ENCODE measurements around the gene LATS1. TPM values are rescaled to one million over a fixed set of nuclear protein-coding genes. Genes with fewer than 3 reads are reported as not detected.

The LATS1 gene
- total and polyA plus RNA-seq, 2 of the 8 experiments (the other 6 are each of a cell fraction or from before 2014, with no cell fraction given): 8.9 to 21.7 TPM

DNA sequence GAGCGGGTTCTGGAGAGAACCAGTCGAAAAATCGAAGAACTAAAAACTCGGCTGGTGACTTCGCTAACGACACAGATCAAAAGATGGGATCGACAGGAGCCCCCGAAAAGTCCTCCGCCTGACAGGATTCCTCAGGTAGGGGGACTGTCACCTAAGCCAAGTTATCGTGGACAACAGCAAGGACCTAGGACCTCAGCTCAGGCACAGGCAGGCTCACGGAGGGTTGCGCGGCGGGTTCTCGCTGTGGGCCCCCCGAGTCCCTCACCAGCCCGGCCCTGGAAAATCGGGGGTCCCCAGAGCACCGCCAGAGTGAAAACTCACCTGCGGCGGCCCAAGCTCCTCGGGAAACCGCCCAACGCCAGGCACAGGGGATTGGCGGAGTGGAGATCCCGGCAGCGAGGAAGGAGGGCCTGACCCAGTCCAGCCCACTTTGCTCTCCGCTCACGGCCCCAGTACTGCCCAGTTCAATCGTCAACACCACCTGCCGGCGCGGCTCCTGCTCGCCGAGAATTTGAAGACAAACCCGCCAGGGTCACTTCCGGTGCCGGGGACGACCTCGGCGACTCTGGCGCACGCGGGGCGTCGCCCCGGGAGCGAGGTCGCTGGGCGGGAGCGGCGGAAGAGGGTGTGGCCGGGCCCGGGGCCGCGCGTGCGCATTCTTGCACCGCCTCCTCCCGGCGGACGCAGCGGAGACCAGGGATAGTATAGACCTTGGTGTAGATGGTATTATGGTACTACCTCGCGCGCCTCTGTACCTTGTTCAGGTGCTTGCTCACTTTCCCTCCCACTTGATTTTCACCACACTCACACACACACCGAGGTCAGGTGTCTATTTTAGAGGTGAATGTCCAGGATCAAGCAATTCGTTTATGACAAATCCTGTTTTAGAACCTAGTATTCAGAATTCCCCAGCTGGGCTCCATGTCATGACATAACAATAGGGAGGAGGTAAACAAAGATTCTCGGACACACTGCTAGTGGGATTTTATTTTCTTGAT is 69.5 kb downstream of the LATS1 start, which contains the start of gene KATNA1 (continued):
- TF ChIP-seq, protein P1, sequence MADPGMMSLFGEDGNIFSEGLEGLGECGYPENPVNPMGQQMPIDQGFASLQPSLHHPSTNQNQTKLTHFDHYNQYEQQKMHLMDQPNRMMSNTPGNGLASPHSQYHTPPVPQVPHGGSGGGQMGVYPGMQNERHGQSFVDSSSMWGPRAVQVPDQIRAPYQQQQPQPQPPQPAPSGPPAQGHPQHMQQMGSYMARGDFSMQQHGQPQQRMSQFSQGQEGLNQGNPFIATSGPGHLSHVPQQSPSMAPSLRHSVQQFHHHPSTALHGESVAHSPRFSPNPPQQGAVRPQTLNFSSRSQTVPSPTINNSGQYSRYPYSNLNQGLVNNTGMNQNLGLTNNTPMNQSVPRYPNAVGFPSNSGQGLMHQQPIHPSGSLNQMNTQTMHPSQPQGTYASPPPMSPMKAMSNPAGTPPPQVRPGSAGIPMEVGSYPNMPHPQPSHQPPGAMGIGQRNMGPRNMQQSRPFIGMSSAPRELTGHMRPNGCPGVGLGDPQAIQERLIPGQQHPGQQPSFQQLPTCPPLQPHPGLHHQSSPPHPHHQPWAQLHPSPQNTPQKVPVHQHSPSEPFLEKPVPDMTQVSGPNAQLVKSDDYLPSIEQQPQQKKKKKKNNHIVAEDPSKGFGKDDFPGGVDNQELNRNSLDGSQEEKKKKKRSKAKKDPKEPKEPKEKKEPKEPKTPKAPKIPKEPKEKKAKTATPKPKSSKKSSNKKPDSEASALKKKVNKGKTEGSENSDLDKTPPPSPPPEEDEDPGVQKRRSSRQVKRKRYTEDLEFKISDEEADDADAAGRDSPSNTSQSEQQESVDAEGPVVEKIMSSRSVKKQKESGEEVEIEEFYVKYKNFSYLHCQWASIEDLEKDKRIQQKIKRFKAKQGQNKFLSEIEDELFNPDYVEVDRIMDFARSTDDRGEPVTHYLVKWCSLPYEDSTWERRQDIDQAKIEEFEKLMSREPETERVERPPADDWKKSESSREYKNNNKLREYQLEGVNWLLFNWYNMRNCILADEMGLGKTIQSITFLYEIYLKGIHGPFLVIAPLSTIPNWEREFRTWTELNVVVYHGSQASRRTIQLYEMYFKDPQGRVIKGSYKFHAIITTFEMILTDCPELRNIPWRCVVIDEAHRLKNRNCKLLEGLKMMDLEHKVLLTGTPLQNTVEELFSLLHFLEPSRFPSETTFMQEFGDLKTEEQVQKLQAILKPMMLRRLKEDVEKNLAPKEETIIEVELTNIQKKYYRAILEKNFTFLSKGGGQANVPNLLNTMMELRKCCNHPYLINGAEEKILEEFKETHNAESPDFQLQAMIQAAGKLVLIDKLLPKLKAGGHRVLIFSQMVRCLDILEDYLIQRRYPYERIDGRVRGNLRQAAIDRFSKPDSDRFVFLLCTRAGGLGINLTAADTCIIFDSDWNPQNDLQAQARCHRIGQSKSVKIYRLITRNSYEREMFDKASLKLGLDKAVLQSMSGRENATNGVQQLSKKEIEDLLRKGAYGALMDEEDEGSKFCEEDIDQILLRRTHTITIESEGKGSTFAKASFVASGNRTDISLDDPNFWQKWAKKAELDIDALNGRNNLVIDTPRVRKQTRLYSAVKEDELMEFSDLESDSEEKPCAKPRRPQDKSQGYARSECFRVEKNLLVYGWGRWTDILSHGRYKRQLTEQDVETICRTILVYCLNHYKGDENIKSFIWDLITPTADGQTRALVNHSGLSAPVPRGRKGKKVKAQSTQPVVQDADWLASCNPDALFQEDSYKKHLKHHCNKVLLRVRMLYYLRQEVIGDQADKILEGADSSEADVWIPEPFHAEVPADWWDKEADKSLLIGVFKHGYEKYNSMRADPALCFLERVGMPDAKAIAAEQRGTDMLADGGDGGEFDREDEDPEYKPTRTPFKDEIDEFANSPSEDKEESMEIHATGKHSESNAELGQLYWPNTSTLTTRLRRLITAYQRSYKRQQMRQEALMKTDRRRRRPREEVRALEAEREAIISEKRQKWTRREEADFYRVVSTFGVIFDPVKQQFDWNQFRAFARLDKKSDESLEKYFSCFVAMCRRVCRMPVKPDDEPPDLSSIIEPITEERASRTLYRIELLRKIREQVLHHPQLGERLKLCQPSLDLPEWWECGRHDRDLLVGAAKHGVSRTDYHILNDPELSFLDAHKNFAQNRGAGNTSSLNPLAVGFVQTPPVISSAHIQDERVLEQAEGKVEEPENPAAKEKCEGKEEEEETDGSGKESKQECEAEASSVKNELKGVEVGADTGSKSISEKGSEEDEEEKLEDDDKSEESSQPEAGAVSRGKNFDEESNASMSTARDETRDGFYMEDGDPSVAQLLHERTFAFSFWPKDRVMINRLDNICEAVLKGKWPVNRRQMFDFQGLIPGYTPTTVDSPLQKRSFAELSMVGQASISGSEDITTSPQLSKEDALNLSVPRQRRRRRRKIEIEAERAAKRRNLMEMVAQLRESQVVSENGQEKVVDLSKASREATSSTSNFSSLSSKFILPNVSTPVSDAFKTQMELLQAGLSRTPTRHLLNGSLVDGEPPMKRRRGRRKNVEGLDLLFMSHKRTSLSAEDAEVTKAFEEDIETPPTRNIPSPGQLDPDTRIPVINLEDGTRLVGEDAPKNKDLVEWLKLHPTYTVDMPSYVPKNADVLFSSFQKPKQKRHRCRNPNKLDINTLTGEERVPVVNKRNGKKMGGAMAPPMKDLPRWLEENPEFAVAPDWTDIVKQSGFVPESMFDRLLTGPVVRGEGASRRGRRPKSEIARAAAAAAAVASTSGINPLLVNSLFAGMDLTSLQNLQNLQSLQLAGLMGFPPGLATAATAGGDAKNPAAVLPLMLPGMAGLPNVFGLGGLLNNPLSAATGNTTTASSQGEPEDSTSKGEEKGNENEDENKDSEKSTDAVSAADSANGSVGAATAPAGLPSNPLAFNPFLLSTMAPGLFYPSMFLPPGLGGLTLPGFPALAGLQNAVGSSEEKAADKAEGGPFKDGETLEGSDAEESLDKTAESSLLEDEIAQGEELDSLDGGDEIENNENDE (IDR thresholded peaks at IDR 0.05; ENCODE audit: insufficient replicate concordance, low read length): no peak
- TF ChIP-seq YY1 (IDR thresholded peaks at IDR 0.05; ENCODE audit: low read depth, low read length) (0 out of 2 replicates have a peak, but pooled peaks have one; percentile 16), CTBP2 (IDR thresholded peaks at IDR 0.05; ENCODE audit: borderline replicate concordance, insufficient read depth, insufficient read length, low read length) (no peak), ASH2L (IDR thresholded peaks at IDR 0.05; ENCODE audit: low read length) (peak; percentile 91), RNF2 (IDR thresholded peaks at IDR 0.05; ENCODE audit: borderline replicate concordance, low read depth, low read length, missing control alignments, poor library complexity, severe bottlenecking) (no peak), BACH1 (IDR thresholded peaks at IDR 0.05; ENCODE audit: low read length) (no peak), RXRA (IDR thresholded peaks at IDR 0.05; ENCODE audit: insufficient read depth, low read depth, low read length) (no peak), TBP (IDR thresholded peaks at IDR 0.05; ENCODE audit: low read depth, low read length) (peak; percentile 75), ZNF274 (IDR thresholded peaks at IDR 0.05; ENCODE audit: borderline replicate concordance, extremely low read depth, low read length) (no peak)

Measured in H1 (cell line).